GM06990 (cell line): ENCODE measurements around the gene CUX1.

Experiments used
- DNase-seq: peaks from one replicate; pipeline ENCODE4 v3.0.0-alpha.2; 2011; ENCODE audit not compliant: insufficient read length; ENCODE audit errors: extremely low read depth
- H3K27me3 ChIP-seq: replicated peaks from 2 replicates; pipeline ENCODE4 v1.6.0; 2011; ENCODE audit warnings: low read length; ENCODE audit not compliant: control insufficient read depth, insufficient read depth
- H3K36me3 ChIP-seq: 2 replicates; pipeline ENCODE4 v1.5.1; 2011; ENCODE audit warnings: low read length; ENCODE audit not compliant: control insufficient read depth, insufficient read depth
- H3K4me3 ChIP-seq: replicated peaks from 2 replicates; pipeline ENCODE4 v1.5.1; 2011; ENCODE audit warnings: low read depth, mild to moderate bottlenecking, control low read depth, low read length
- CTCF ChIP-seq: IDR thresholded peaks from 2 replicates; pipeline ENCODE4 v1.5.1; 2011; ENCODE audit warnings: low read length, control low read depth, mild to moderate bottlenecking, inconsistent platforms; ENCODE audit not compliant: insufficient read depth, poor library complexity, severe bottlenecking

CUX1 gene

GRCh38 chr7:102198417-102198956, 381.1 kb downstream of the CUX1 start:
- no peak for TF ChIP-seq CTCF
- H3K4me3 ChIP-seq = no peak overlapping the region
- no peaks in the 10 kb centered on the region for H3K27me3 ChIP-seq
- peaks cover 14% of the 10 kb centered on the region for H3K36me3 ChIP-seq
- DNase-seq = no peak

GRCh38 chr7:102201576-102201975, 384.1 kb downstream of the CUX1 start:
- peaks cover 23% of the 10 kb centered on the region for H3K36me3 ChIP-seq

GRCh38 chr7:102202556-102202955, 385.1 kb downstream of the CUX1 start:
- Histone ChIP-seq H3K36me3 (peaks cover 22% of the 10 kb centered on the region), H3K27me3 (no peaks in the 10 kb centered on the region), H3K4me3 (no peak overlapping the region)
- TF ChIP-seq CTCF = no peak
- DNase-seq = no peak

More at GRCh38 chr7:102201576-102201975, 384.1 kb downstream of the CUX1 start:
- no peak for DNase-seq
- H3K4me3 ChIP-seq = no peak overlapping the region
- no peaks in the 10 kb centered on the region for H3K27me3 ChIP-seq
- TF ChIP-seq CTCF = no peak

- H3K4me3 ChIP-seq = no peak overlapping the region
- no peak for DNase-seq
- no peaks in the 10 kb centered on the region for H3K27me3 ChIP-seq
- H3K36me3 ChIP-seq = peaks cover 21% of the 10 kb centered on the region
- no peak for TF ChIP-seq CTCF
These were observed 385.8 kb downstream of the CUX1 start for GRCh38 chr7:102203218-102203617.

- no peak overlapping the region for H3K4me3 ChIP-seq
- H3K36me3 ChIP-seq = peaks cover 20% of the 10 kb centered on the region
- no peaks in the 10 kb centered on the region for H3K27me3 ChIP-seq
- no peak for DNase-seq
- no peak for TF ChIP-seq CTCF
These were observed 386.8 kb downstream of the CUX1 start for GRCh38 chr7:102204212-102204611.

- no peak for DNase-seq
- peaks cover 19% of the 10 kb centered on the region for H3K36me3 ChIP-seq
- H3K27me3 ChIP-seq = no peaks in the 10 kb centered on the region
- no peak overlapping the region for H3K4me3 ChIP-seq
- TF ChIP-seq CTCF = no peak
These were observed 388.5 kb downstream of the CUX1 start for GRCh38 chr7:102205915-102206314.
